ENCODE measurements around the gene DHX15.
A peak's percentile ranks its signal among the peaks of the same experiment; 100 is the strongest.
"Not testable (repeated sequence)": the region's sequence is repeated elsewhere in the genome, so short reads cannot be mapped to it uniquely, and the experiment has no call there.

The DHX15 gene

GRCh38 chr4:24544208-24544988, 40.0 kb downstream of the DHX15 start:
- DNase-seq (ENCODE audit: low spot score): no peak

- no peak for DNase-seq (ENCODE audit: low spot score)
These were observed 47.3 kb downstream of the DHX15 start for GRCh38 chr4:24537025-24537424.

GRCh38 chr4:24535399-24535798, 49.0 kb downstream of the DHX15 start:
- DNase-seq (ENCODE audit: low spot score): no peak

- no peak for DNase-seq (ENCODE audit: low spot score)
These were observed 51.0 kb downstream of the DHX15 start for GRCh38 chr4:24533364-24533763.

GRCh38 chr4:24529555-24529954, 54.8 kb downstream of the DHX15 start:
- no peak for DNase-seq (ENCODE audit: low spot score)

- no peak for DNase-seq (ENCODE audit: low spot score)
These were observed 57.0 kb downstream of the DHX15 start for GRCh38 chr4:24527371-24527770.

- DNase-seq (ENCODE audit: low spot score): no peak
These were observed 62.8 kb downstream of the DHX15 start for GRCh38 chr4:24521544-24521943.

GRCh38 chr4:24519649-24520048, 64.7 kb downstream of the DHX15 start:
- DNase-seq (ENCODE audit: low spot score): no peak

- no peak for DNase-seq (ENCODE audit: low spot score)
These were observed 66.7 kb downstream of the DHX15 start for GRCh38 chr4:24517676-24518075.

GRCh38 chr4:24516926-24517325, 67.4 kb downstream of the DHX15 start:
- no peak for DNase-seq (ENCODE audit: low spot score)

GRCh38 chr4:24515698-24516097, 68.7 kb downstream of the DHX15 start:
- DNase-seq (ENCODE audit: low spot score): no peak

GRCh38 chr4:24514808-24515207, 69.5 kb downstream of the DHX15 start:
- DNase-seq (ENCODE audit: low spot score): no peak

GRCh38 chr4:24513718-24514117, 70.6 kb downstream of the DHX15 start:
- DNase-seq (ENCODE audit: low spot score): no peak

- no peak for DNase-seq (ENCODE audit: low spot score)
These were observed 72.8 kb downstream of the DHX15 start for GRCh38 chr4:24511371-24512063.

- no peak for DNase-seq (ENCODE audit: low spot score)
These were observed 74.3 kb downstream of the DHX15 start for GRCh38 chr4:24510091-24510490.

GRCh38 chr4:24508541-24508940, 75.8 kb downstream of the DHX15 start:
- no peak for DNase-seq (ENCODE audit: low spot score)

- DNase-seq (ENCODE audit: low spot score): no peak
These were observed 76.9 kb downstream of the DHX15 start for GRCh38 chr4:24507439-24507838.

GRCh38 chr4:24503090-24503489, 81.3 kb downstream of the DHX15 start:
- not testable (repeated sequence) for DNase-seq (ENCODE audit: low spot score)

- DNase-seq (ENCODE audit: low spot score): no peak
These were observed 87.1 kb downstream of the DHX15 start for GRCh38 chr4:24497221-24497620.

- no peak for DNase-seq (ENCODE audit: low spot score)
These were observed 87.8 kb downstream of the DHX15 start for GRCh38 chr4:24496597-24496996.

GRCh38 chr4:24495388-24495787, 89.0 kb downstream of the DHX15 start:
- DNase-seq (ENCODE audit: low spot score): no peak

GRCh38 chr4:24489870-24490269, 94.5 kb downstream of the DHX15 start:
- DNase-seq (ENCODE audit: low spot score): no peak

GRCh38 chr4:24488399-24489164, 95.8 kb downstream of the DHX15 start:
- DNase-seq (ENCODE audit: low spot score): peak; percentile 98

All from HuH-7 (cell line).